Activated CD4-positive, CD25-positive, alpha-beta regulatory T cell (primary cell): ENCODE results near the gene AUTS2.
"Not testable (repeated sequence)": the region's sequence is repeated elsewhere in the genome, so short reads cannot be mapped to it uniquely, and the experiment has no call there.

ENCODE experiments used
- DNase-seq, 4 experiments: peaks; one replicate each; lab custom pipeline; 2025; lab: John Stamatoyannopoulos, UW

The AUTS2 gene

GRCh38 chr7:70578131-70578530 is 979.9 kb downstream of the AUTS2 start:
- no peak for DNase-seq

GRCh38 chr7:70579397-70580097 is 981.3 kb downstream of the AUTS2 start:
- no peak for DNase-seq

GRCh38 chr7:70580161-70580560 is 981.9 kb downstream of the AUTS2 start:
- DNase-seq: no peak

GRCh38 chr7:70582927-70583895 is 984.9 kb downstream of the AUTS2 start:
- no peak for DNase-seq

GRCh38 chr7:70583965-70584883 is 985.9 kb downstream of the AUTS2 start:
- DNase-seq: no peak

- no peak for DNase-seq
These were observed 986.8 kb downstream of the AUTS2 start for GRCh38 chr7:70585071-70585470.

GRCh38 chr7:70586822-70587221 is 988.5 kb downstream of the AUTS2 start:
- no peak for DNase-seq

GRCh38 chr7:70587739-70588138 is 989.5 kb downstream of the AUTS2 start:
- DNase-seq: no peak

- DNase-seq: no peak
These were observed 990.1 kb downstream of the AUTS2 start for GRCh38 chr7:70588191-70588921.

- DNase-seq: no peak
These were observed 990.7 kb downstream of the AUTS2 start for GRCh38 chr7:70589010-70589409.

- no peak for DNase-seq
These were observed 991.3 kb downstream of the AUTS2 start for GRCh38 chr7:70589590-70589989.

- DNase-seq: no peak
These were observed 992.0 kb downstream of the AUTS2 start for GRCh38 chr7:70590126-70590854.

- DNase-seq: no peak
These were observed 993.4 kb downstream of the AUTS2 start for GRCh38 chr7:70591643-70592042.

- DNase-seq: no peak
These were observed 993.9 kb downstream of the AUTS2 start for GRCh38 chr7:70592171-70592570.

GRCh38 chr7:70594170-70594569 is 995.9 kb downstream of the AUTS2 start:
- no peak for DNase-seq

- DNase-seq: not testable (repeated sequence)
These were observed 996.6 kb downstream of the AUTS2 start for GRCh38 chr7:70594885-70595284.

GRCh38 chr7:70595370-70595754 is 997.1 kb downstream of the AUTS2 start:
- DNase-seq: no peak

- no peak for DNase-seq
These were observed 997.7 kb downstream of the AUTS2 start for GRCh38 chr7:70595755-70596597.

GRCh38 chr7:70596598-70596913 is 998.3 kb downstream of the AUTS2 start:
- no peak for DNase-seq

GRCh38 chr7:70597066-70597465 is 998.8 kb downstream of the AUTS2 start:
- DNase-seq: no peak
